H9 (cell line): ENCODE data around the gene PXDN. TPM values are rescaled to one million over a fixed set of nuclear protein-coding genes. Genes with fewer than 3 reads are reported as not detected.

Experiments
- DNase-seq: peaks from one replicate; pipeline ENCODE4 v3.0.0-alpha.2; 2017
- H2AFZ ChIP-seq: one replicate; pipeline ENCODE4 v1.6.1; 2013; ENCODE audit warnings: mild to moderate bottlenecking, low read length, control low read depth, moderate library complexity
- H2AK5ac ChIP-seq: 2 replicates; pipeline ENCODE4 v1.6.1; 2013; ENCODE audit warnings: low read length, control low read depth, mixed read lengths; ENCODE audit not compliant: insufficient read length
- H2BK120ac ChIP-seq: one replicate; pipeline ENCODE4 v1.6.1; 2013; ENCODE audit warnings: low read depth, mild to moderate bottlenecking, low read length, control low read depth, inconsistent platforms; ENCODE audit not compliant: poor library complexity, severe bottlenecking
- H2BK12ac ChIP-seq: 2 replicates; pipeline ENCODE4 v1.6.1; 2013; ENCODE audit warnings: low read length, control low read depth, mixed read lengths, low read depth; ENCODE audit not compliant: insufficient read length
- H2BK15ac ChIP-seq: 2 replicates; pipeline ENCODE4 v1.6.1; 2013; ENCODE audit warnings: low read depth, low read length, control low read depth
- H2BK20ac ChIP-seq: one replicate; pipeline ENCODE4 v1.6.1; 2013; ENCODE audit warnings: low read depth, mild to moderate bottlenecking, low read length, control low read depth, inconsistent platforms; ENCODE audit not compliant: poor library complexity, severe bottlenecking
- H2BK5ac ChIP-seq: 2 replicates; pipeline ENCODE4 v1.6.1; 2013; ENCODE audit warnings: low read length, control low read depth, mixed read lengths; ENCODE audit not compliant: insufficient read length
- H3K14ac ChIP-seq: 2 replicates; pipeline ENCODE4 v1.6.1; 2013; ENCODE audit warnings: low read length, control low read depth; ENCODE audit not compliant: insufficient read depth
- H3K18ac ChIP-seq: 2 replicates; pipeline ENCODE4 v1.6.1; 2013; ENCODE audit warnings: low read depth, mild to moderate bottlenecking, mixed read lengths, low read length, control low read depth; ENCODE audit not compliant: insufficient read length
- H3K23ac ChIP-seq: 2 replicates; pipeline ENCODE4 v1.6.1; 2013; ENCODE audit warnings: low read length, control low read depth, mixed read lengths, low read depth; ENCODE audit not compliant: insufficient read length
- H3K23me2 ChIP-seq: 2 replicates; pipeline ENCODE4 v1.6.1; 2013; ENCODE audit warnings: low read depth, mild to moderate bottlenecking, mixed read lengths, low read length, control low read depth; ENCODE audit not compliant: insufficient read length, poor library complexity, severe bottlenecking
- H3K27ac ChIP-seq: 2 replicates; pipeline ENCODE4 v1.5.1; 2013; ENCODE audit warnings: low read length, control low read depth, mixed read lengths, low read depth; ENCODE audit not compliant: insufficient read length
- H3K27me3 ChIP-seq: 2 replicates; pipeline ENCODE4 v1.6.1; 2013; ENCODE audit warnings: low read length, control low read depth, inconsistent platforms; ENCODE audit not compliant: insufficient read depth
- H3K4ac ChIP-seq: 2 replicates; pipeline ENCODE4 v1.6.1; 2013; ENCODE audit warnings: low read depth, mild to moderate bottlenecking, control low read depth, inconsistent platforms, low read length, moderate library complexity
- H3K4me1 ChIP-seq: 2 replicates; pipeline ENCODE4 v1.6.1; 2013; ENCODE audit warnings: low read length, control low read depth, inconsistent platforms; ENCODE audit not compliant: insufficient read depth
- H3K4me2 ChIP-seq: 2 replicates; pipeline ENCODE4 v1.6.1; 2013; ENCODE audit warnings: low read length, control low read depth, mixed read lengths; ENCODE audit not compliant: insufficient read length, insufficient read depth
- H3K56ac ChIP-seq: 2 replicates; pipeline ENCODE4 v1.6.1; 2013; ENCODE audit warnings: low read depth, mild to moderate bottlenecking, mixed read lengths, low read length, control low read depth; ENCODE audit not compliant: insufficient read length
- H3K79me1 ChIP-seq: 2 replicates; pipeline ENCODE4 v1.6.1; 2013; ENCODE audit warnings: low read depth, mild to moderate bottlenecking, moderate library complexity, low read length, control low read depth, inconsistent platforms; ENCODE audit not compliant: insufficient read depth, poor library complexity, severe bottlenecking
- H3K79me2 ChIP-seq: 2 replicates; pipeline ENCODE4 v1.6.1; 2013; ENCODE audit warnings: low read length, control low read depth, inconsistent platforms; ENCODE audit not compliant: insufficient read depth
- H3K9ac ChIP-seq: 2 replicates; pipeline ENCODE4 v1.6.1; 2013; ENCODE audit warnings: low read length, control low read depth, mixed read lengths; ENCODE audit not compliant: insufficient read length; ENCODE audit errors: extremely low read depth
- H3K9me3 ChIP-seq: one replicate; pipeline ENCODE4 v1.6.1; 2013; ENCODE audit warnings: low read depth, low read length, inconsistent platforms; ENCODE audit not compliant: control insufficient read depth
- H3T11ph ChIP-seq: one replicate; pipeline ENCODE4 v1.6.1; 2013; ENCODE audit warnings: mild to moderate bottlenecking, low read length, control low read depth, inconsistent platforms
- H4K20me1 ChIP-seq: one replicate; pipeline ENCODE4 v1.6.1; 2013; ENCODE audit not compliant: control insufficient read depth, insufficient read length, insufficient read depth
- H4K5ac ChIP-seq: 2 replicates; pipeline ENCODE4 v1.6.1; 2013; ENCODE audit warnings: low read depth, mild to moderate bottlenecking, mixed read lengths, low read length, control low read depth; ENCODE audit not compliant: insufficient read length
- H4K8ac ChIP-seq: replicated peaks from 2 replicates; pipeline ENCODE4 v1.6.1; 2013; ENCODE audit warnings: low read length, control low read depth, mixed read lengths, low read depth; ENCODE audit not compliant: insufficient read length
- H4K91ac ChIP-seq: 2 replicates; pipeline ENCODE4 v1.6.1; 2013; ENCODE audit warnings: low read depth, mild to moderate bottlenecking, moderate library complexity, mixed read lengths, low read length, control low read depth; ENCODE audit not compliant: insufficient read length
- H3K27ac Mint-ChIP-seq, 3 experiments: 2 replicates in 2 of 3; 3 replicates in 1 of 3; pipeline ENCODE4 v1.8.0; 2020 to 2021; ENCODE audit warnings: mixed read lengths in 3 of 3, mild to moderate bottlenecking in 1 of 3, moderate library complexity in 1 of 3
- H3K27me3 Mint-ChIP-seq: 2 replicates; pipeline ENCODE4 v1.8.0; 2021; ENCODE audit warnings: low read depth, mild to moderate bottlenecking, moderate library complexity, mixed read lengths
- H3K36me3 Mint-ChIP-seq, 3 experiments: 2 replicates in 2 of 3; 3 replicates in 1 of 3; pipeline ENCODE4 v1.8.0; 2020 to 2021; ENCODE audit warnings: low read depth in 3 of 3, mixed read lengths in 3 of 3; ENCODE audit not compliant: insufficient read depth in 1 of 3
- H3K4me1 Mint-ChIP-seq, 2 experiments: 2 replicates each; pipeline ENCODE4 v1.8.0; 2020; ENCODE audit warnings: mixed read lengths in 2 of 2
- H3K4me3 Mint-ChIP-seq, 2 experiments: 2 replicates in 1 of 2; 3 replicates in 1 of 2; pipeline ENCODE4 v1.8.0; 2020 to 2021; ENCODE audit warnings: mild to moderate bottlenecking in 2 of 2, mixed read lengths in 2 of 2, moderate library complexity in 1 of 2
- H3K9me3 Mint-ChIP-seq, 2 experiments: 2 replicates in 1 of 2; 3 replicates in 1 of 2; pipeline ENCODE4 v1.8.0; 2020; ENCODE audit warnings: mild to moderate bottlenecking in 2 of 2, mixed read lengths in 2 of 2, moderate library complexity in 1 of 2
- WGBS: extraction: QIAGEN DNeasy Blood & Tissue Kit; methylation state at CpG from one replicate; pipeline ENCODE4 v1.1.7; 2013; ENCODE audit warnings: missing lambda C conversion rate, low lambda C conversion rate, mixed read lengths; ENCODE audit not compliant: insufficient read length; ENCODE audit errors: extremely low coverage; 5-methylcytosine and 5-hydroxymethylcytosine counted together
- total RNA-seq: library from RNA; stranded (reverse); gene quantifications from 2 replicates; pipeline ENCODE4 v1.2.1, GENCODE V29; 2021
- TF ChIP-seq, protein P1 (sequence below): fragments of 200-600 bp; sonication (generic); conservative IDR thresholded peaks from 3 replicates; pipeline ENCODE4 v1.8.0; 2021; ENCODE audit warnings: antibody characterized with exemption, mild to moderate bottlenecking

Gene PXDN
- total RNA-seq, 1 experiment from 2014 or later, result 146 TPM

DNA sequence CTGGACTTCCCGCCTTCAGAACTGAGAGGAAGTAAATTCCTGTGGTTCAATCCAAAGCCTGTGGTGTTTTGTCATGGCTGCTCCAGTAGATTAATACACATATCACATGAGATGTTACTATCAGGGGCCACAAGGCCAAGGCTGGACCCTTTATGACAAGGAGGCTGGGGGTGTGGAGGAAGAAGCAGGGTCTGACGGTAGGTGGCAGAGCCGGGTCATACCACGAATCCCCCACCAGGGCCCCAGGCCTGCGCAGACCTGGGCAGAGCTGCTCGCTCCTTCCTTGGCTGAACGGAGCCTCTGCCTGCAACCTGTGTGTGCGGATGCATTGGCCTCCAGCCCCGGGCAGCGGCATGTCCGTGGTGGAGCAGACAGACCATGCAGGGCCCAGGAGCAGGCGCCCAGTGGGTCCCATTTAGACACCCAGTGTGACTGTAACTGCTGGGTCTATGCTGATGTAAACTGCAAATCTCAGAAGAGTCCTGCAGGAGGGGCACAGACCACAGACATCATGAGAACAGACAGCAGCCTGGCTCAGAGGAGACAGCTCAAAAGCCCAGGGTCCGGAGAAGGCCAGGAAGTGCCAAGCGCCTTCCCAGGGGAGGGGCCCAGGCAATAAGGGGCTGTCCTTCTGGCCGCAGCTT lies 155.2 kb downstream of the PXDN start:
- no peak overlapping the region for H2AFZ ChIP-seq
- H3K23ac ChIP-seq, result no peak overlapping the region
- H3K4me3 Mint-ChIP-seq, result no peak overlapping the region
- no peak overlapping the region for H4K8ac ChIP-seq
- H3K4me1 ChIP-seq, result peaks cover 3% of the 10 kb centered on the region; the same call in 1 of the 2 replicates
- no peak overlapping the region for H2BK20ac ChIP-seq
- H3K4me1 Mint-ChIP-seq, result peaks cover 15 to 20% of the 10 kb centered on the region in 2 experiments
- H3K79me1 ChIP-seq, result no peaks in the 10 kb centered on the region
- H3K9me3 Mint-ChIP-seq, result no peaks in the 10 kb centered on the region
- H3K27ac ChIP-seq, result no peak overlapping the region
- no peak overlapping the region for H4K91ac ChIP-seq
- H3K56ac ChIP-seq, result no peak overlapping the region
- H2BK15ac ChIP-seq, result no peak overlapping the region
- DNase-seq, result peak; percentile 56
- no peaks in the 10 kb centered on the region for H3K9me3 ChIP-seq
- H3K79me2 ChIP-seq, result no peaks in the 10 kb centered on the region
- H3K9ac ChIP-seq, result no peak overlapping the region
- no peak overlapping the region for H2BK120ac ChIP-seq
- no peak overlapping the region for H3K27ac Mint-ChIP-seq
- H3K36me3 Mint-ChIP-seq, result no peaks in the 10 kb centered on the region; a peak in 1 of 7 replicates
- no peak overlapping the region for H3K4ac ChIP-seq
- no peak overlapping the region for H4K5ac ChIP-seq
- H2BK5ac ChIP-seq, result no peak overlapping the region
- no peak overlapping the region for H2BK12ac ChIP-seq
- WGBS, result no CpG with 5 or more reads among the region's 15 CpGs
- no peak overlapping the region for H3K4me2 ChIP-seq
- H3T11ph ChIP-seq, result no peak overlapping the region
- no peaks in the 10 kb centered on the region; the same call in 1 of the 2 replicates for H3K27me3 Mint-ChIP-seq
- H4K20me1 ChIP-seq, result no peaks in the 10 kb centered on the region
- no peak overlapping the region for H3K18ac ChIP-seq
- H3K23me2 ChIP-seq, result no peaks in the 10 kb centered on the region
- H3K27me3 ChIP-seq, result no peaks in the 10 kb centered on the region
- H3K14ac ChIP-seq, result no peak overlapping the region; the same call in 1 of the 2 replicates
- H2AK5ac ChIP-seq, result no peak overlapping the region
- TF ChIP-seq, protein P1, sequence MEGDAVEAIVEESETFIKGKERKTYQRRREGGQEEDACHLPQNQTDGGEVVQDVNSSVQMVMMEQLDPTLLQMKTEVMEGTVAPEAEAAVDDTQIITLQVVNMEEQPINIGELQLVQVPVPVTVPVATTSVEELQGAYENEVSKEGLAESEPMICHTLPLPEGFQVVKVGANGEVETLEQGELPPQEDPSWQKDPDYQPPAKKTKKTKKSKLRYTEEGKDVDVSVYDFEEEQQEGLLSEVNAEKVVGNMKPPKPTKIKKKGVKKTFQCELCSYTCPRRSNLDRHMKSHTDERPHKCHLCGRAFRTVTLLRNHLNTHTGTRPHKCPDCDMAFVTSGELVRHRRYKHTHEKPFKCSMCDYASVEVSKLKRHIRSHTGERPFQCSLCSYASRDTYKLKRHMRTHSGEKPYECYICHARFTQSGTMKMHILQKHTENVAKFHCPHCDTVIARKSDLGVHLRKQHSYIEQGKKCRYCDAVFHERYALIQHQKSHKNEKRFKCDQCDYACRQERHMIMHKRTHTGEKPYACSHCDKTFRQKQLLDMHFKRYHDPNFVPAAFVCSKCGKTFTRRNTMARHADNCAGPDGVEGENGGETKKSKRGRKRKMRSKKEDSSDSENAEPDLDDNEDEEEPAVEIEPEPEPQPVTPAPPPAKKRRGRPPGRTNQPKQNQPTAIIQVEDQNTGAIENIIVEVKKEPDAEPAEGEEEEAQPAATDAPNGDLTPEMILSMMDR, result peak; percentile 44
